DMS79 (cell line): ENCODE results near the gene CCDC51.
A peak's percentile ranks its signal among the peaks of the same experiment; 100 is the strongest.

Experiments used
- DNase-seq: peaks from one replicate; lab custom pipeline; 2025; lab: John Stamatoyannopoulos, UW

The CCDC51 gene

GRCh38 chr3:48433472-48434118, 6.3 kb downstream of the CCDC51 start:
- no peak for DNase-seq

GRCh38 chr3:48432411-48433371, 7.2 kb downstream of the CCDC51 start:
- DNase-seq, result no peak

DNA sequence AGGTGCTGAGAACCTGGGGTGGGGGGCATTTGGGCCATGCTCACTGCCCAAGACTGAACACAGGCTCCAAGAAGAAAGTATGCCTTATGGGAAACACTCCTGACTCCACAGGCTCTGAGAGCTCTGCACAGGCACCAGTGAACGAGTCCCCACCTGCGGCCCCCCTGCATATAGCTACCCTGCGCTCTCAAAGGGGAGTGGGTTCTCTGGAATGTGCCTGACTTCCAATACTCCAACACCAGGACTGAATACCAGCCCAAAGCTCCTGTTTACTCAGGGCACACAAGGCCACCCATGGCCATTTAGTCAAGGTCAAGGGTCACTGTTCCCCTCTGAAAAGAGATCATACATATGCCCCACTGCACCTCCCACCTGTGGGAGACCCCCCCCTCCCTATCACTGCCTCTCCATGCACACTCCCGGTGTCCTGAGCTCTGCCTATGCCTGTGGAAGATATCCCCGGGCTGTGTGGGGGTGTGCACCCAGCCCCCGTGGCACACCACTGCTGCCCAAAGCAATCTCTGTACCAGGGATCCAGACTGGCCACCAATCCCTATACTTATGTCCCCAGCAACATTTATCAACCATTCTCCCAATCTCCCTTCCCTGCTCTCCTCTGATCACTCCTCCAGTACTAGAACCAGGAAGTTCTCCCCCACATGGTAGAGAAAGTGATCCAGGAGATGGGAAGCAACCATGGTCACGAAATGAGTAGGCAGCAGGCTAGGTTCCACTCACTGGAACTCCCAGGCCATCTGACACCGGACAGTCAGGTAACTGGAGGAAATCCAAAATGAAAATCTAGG, 8.5 kb downstream of the CCDC51 start:
- no peak for DNase-seq

DNA sequence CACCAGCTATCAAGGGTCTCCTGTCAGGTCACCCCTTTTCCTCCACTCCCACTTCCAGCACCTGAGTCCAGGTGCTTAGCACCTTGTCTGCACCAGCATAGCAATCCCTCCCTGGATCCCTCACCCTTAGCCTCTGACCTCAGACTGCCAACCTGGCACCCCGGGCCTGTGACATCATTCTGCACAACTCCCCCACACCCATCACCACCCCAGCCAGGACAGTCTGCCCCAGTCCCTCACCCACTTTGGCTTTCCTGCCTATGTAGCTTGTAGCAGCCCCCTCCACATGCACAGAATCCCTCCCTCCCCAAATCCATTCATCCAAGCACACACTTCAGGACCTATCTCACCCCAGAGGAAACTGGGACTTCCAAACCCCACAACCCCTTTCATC, 9.2 kb downstream of the CCDC51 start:
- no peak for DNase-seq

DNA sequence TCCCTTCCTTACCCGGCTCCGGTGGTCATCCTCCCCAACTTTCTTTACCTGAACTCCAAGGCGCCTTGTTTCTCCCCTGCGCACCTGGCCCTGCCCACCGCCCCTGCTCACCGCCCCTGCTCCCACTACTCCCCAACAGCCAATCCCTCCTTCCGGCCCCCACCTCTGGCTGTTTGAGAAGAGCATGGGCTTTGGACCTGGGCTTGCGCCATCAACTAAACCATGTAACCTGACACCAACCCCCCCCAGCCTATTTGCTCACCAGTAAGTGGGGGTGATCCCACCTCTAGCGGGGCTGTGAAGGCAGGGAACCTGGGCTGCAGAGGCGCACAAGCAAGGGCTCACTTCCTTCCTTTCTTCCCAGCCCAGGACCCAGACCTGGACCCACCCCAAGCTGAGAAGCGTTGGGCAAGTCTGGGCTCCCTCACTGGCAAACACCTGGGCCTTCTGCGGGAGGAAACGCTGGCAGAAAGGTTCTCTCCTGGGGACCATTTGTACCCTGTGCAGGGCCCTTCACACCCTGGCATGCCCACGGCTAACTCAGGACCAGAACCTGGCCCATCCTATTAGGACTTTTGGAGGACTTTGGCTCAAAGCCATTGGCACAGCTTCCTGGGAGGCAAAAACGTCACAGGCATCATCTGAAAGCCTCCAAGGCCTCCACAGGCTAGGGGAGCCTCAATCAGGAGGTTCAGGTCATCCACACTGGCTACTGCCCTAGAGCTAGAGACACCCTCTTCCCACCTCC, 9.8 kb downstream of the CCDC51 start, which contains the start of gene PLXNB1:
TSS of gene PLXNB1 (minus strand) at position 127 of the 748 bp plus-strand sequence. CDS start 5,475 bp downstream, outside the sequence.
- peak; percentile 58 for DNase-seq

GRCh38 chr3:48429317-48429959, 10.5 kb downstream of the CCDC51 start:
- DNase-seq, result peak; percentile 37

- no peak for DNase-seq
These were observed 11.2 kb downstream of the CCDC51 start for GRCh38 chr3:48428572-48429316.

- no peak for DNase-seq
These were observed 11.8 kb downstream of the CCDC51 start for GRCh38 chr3:48428088-48428571.

- DNase-seq, result no peak
These were observed 12.3 kb downstream of the CCDC51 start for GRCh38 chr3:48427630-48427962.

DNA sequence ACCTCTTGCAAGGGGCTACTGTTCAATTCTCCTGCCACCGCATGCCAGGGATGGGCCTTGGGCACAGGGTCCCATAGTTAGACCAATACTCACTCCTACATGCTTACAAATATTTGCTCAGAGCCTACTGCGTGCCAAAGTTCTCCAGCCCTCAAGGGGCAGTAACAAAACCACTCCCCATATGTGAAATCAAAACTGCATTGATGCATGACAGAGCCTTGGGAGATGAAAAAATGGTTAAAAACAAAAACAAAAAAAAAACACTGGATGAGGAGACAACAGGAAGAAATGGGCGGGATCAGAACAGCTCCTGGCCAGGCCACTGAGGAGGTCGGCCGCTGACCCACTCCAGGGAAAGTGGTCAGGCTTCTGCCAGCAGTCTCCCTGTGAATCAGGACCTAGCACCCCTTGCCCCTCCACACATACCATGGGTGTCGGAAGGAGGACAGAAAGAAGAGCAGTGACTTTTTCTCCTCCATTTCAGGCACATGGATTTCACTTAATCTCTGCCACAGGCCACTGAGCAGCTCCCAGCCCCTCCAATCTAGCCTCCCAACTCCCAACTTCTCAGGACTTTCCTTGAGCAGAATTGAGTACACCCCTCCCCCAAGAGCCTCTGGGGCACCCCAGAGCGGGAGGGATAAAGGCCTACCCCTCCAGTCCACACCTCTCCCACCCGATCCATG, 12.8 kb downstream of the CCDC51 start:
- DNase-seq, result peak; percentile 18

DNA sequence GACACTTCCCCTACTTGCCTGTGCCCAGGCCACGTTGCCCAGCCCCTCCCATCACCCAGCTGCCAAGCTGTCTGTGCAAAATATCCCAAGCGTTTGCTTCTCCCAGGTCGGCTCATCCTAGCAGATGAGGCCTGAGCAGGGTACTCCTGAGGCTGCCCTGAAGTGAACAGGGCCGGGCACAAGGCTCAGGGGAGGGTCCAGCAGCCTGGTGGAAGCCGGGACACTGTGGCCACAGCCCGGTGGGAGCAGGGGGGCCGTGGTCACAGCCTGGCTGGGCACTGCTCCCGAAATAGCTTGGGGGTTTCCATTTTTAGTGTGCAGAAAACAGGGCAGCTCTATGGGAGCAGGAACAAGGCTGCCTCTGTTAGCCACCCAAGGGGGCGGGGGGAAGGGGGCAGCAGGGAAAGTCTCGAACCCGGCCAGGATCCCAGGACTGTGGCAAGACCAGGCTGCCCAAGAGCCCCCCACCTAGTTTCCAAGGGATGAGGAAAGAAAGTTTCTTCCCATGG, 13.5 kb downstream of the CCDC51 start:
- DNase-seq, result no peak

DNA sequence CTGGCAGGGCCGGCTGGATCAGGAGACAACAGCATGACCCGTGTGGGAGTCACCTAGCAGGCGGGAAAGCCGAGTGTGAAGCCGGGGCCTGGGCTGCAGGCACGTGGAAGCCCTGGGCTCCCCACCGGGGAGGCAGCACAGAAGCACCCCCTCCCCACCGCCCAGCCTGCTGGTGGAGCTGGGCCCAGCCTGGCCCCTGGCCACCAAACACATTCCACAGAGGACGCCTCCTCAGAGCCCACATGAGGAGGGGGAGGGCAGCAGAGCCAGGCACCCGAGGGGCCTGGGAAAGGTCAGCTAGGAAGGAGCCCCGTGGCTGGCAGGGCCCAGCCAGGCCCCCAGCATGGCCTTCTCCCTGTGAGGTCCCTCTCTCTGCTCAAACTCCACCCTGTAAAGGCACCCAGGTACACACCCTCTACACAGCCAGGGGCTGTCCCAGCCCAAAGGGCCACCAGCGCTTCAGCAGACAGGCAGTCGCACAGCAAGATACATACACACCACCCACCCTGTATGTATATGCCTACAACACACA, 14.6 kb downstream of the CCDC51 start:
- DNase-seq, result no peak

GRCh38 chr3:48423883-48424695, 15.8 kb downstream of the CCDC51 start:
- no peak for DNase-seq

DNA sequence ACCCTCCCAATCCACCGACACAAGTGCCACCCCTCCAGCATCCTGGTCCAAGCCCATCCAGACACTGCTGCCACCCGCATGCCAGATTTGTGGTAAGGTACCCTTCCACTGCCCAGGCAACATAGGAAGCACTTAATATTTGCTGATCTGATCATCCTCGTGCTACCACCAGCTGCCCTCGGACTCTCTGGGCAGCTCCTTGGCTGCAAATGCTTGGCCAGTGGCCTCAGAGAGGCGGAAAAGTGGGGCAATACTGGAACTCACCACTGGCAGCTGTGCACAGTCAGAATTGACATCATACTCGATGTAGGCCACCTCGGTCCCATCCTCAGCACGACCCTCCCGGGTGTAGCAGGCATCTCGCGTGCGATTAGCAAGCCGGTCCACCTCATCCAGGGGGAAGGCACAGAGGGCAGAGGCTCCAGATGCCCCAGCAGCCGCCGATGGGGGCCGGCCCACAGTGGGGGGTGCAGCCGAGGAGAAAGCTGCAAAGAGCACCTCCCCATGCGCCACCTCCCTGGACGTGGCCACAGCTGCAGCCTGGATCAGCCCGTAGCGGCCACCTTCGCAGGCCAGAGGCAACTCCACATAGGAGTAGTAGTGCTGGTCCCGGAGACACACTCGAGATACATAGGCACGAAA, 16.6 kb downstream of the CCDC51 start:
- no peak for DNase-seq

DNA sequence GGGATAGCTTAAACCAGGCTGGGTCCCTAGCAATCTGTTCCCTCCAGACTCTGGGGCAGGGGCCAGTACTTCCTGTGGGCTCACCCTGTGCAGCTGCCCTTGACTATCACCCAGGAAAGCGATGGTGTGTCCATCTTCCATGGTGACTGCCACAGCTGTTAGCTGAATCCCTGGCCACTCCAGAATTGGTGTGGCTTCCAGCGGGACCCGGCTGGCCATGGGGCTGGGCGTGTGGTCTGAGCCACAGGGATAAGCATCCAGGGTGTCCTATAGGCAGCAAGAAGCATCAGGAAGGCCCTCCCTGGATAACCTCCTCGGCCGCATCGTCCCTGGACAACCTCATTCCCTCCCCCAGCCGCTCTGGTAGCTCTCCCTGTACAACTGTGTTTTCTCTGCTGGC, 17.2 kb downstream of the CCDC51 start:
- DNase-seq, result no peak

- DNase-seq, result no peak
These were observed 17.6 kb downstream of the CCDC51 start for GRCh38 chr3:48422272-48422671.

- no peak for DNase-seq
These were observed 19.4 kb downstream of the CCDC51 start for GRCh38 chr3:48420561-48420960.

DNA sequence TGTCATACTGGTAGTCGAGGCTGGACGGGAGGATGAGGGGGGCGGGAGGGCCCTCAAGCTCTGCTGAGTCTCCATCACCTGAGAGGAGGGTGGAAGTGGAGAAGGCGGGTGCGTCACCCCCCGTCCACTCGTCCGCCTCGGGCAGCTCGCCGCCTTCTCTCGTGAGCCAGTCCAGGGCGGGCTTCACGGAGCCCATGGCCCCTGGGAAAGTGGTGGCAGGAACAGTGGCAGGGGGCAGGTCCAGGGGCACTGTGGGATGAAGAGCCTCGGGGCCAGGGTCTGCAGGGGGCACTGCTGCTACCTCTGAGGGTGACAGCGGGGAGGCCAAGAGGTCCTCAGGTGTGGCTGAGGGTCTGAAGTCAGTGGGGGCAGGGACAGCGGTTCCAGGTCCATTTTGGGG, 20.3 kb downstream of the CCDC51 start:
- DNase-seq, result no peak
